H9 (cell line): Measurements from ENCODE around the gene TRPV4. TPM values are rescaled to one million over a fixed set of nuclear protein-coding genes. Genes with fewer than 3 reads are reported as not detected.

Experiments used
- DNase-seq: peaks from one replicate; pipeline ENCODE4 v3.0.0-alpha.2; 2017
- H2AFZ ChIP-seq: one replicate; pipeline ENCODE4 v1.6.1; 2013; ENCODE audit warnings: mild to moderate bottlenecking, low read length, control low read depth, moderate library complexity
- H2AK5ac ChIP-seq: 2 replicates; pipeline ENCODE4 v1.6.1; 2013; ENCODE audit warnings: low read length, control low read depth, mixed read lengths; ENCODE audit not compliant: insufficient read length
- H2BK120ac ChIP-seq: one replicate; pipeline ENCODE4 v1.6.1; 2013; ENCODE audit warnings: low read depth, mild to moderate bottlenecking, low read length, control low read depth, inconsistent platforms; ENCODE audit not compliant: poor library complexity, severe bottlenecking
- H2BK12ac ChIP-seq: 2 replicates; pipeline ENCODE4 v1.6.1; 2013; ENCODE audit warnings: low read length, control low read depth, mixed read lengths, low read depth; ENCODE audit not compliant: insufficient read length
- H2BK15ac ChIP-seq: 2 replicates; pipeline ENCODE4 v1.6.1; 2013; ENCODE audit warnings: low read depth, low read length, control low read depth
- H2BK20ac ChIP-seq: one replicate; pipeline ENCODE4 v1.6.1; 2013; ENCODE audit warnings: low read depth, mild to moderate bottlenecking, low read length, control low read depth, inconsistent platforms; ENCODE audit not compliant: poor library complexity, severe bottlenecking
- H2BK5ac ChIP-seq: 2 replicates; pipeline ENCODE4 v1.6.1; 2013; ENCODE audit warnings: low read length, control low read depth, mixed read lengths; ENCODE audit not compliant: insufficient read length
- H3K14ac ChIP-seq: 2 replicates; pipeline ENCODE4 v1.6.1; 2013; ENCODE audit warnings: low read length, control low read depth; ENCODE audit not compliant: insufficient read depth
- H3K18ac ChIP-seq: 2 replicates; pipeline ENCODE4 v1.6.1; 2013; ENCODE audit warnings: low read depth, mild to moderate bottlenecking, mixed read lengths, low read length, control low read depth; ENCODE audit not compliant: insufficient read length
- H3K23ac ChIP-seq: 2 replicates; pipeline ENCODE4 v1.6.1; 2013; ENCODE audit warnings: low read length, control low read depth, mixed read lengths, low read depth; ENCODE audit not compliant: insufficient read length
- H3K23me2 ChIP-seq: 2 replicates; pipeline ENCODE4 v1.6.1; 2013; ENCODE audit warnings: low read depth, mild to moderate bottlenecking, mixed read lengths, low read length, control low read depth; ENCODE audit not compliant: insufficient read length, poor library complexity, severe bottlenecking
- H3K27ac ChIP-seq: 2 replicates; pipeline ENCODE4 v1.5.1; 2013; ENCODE audit warnings: low read length, control low read depth, mixed read lengths, low read depth; ENCODE audit not compliant: insufficient read length
- H3K27me3 ChIP-seq: 2 replicates; pipeline ENCODE4 v1.6.1; 2013; ENCODE audit warnings: low read length, control low read depth, inconsistent platforms; ENCODE audit not compliant: insufficient read depth
- H3K4ac ChIP-seq: 2 replicates; pipeline ENCODE4 v1.6.1; 2013; ENCODE audit warnings: low read depth, mild to moderate bottlenecking, control low read depth, inconsistent platforms, low read length, moderate library complexity
- H3K4me1 ChIP-seq: 2 replicates; pipeline ENCODE4 v1.6.1; 2013; ENCODE audit warnings: low read length, control low read depth, inconsistent platforms; ENCODE audit not compliant: insufficient read depth
- H3K4me2 ChIP-seq: 2 replicates; pipeline ENCODE4 v1.6.1; 2013; ENCODE audit warnings: low read length, control low read depth, mixed read lengths; ENCODE audit not compliant: insufficient read length, insufficient read depth
- H3K56ac ChIP-seq: 2 replicates; pipeline ENCODE4 v1.6.1; 2013; ENCODE audit warnings: low read depth, mild to moderate bottlenecking, mixed read lengths, low read length, control low read depth; ENCODE audit not compliant: insufficient read length
- H3K79me1 ChIP-seq: 2 replicates; pipeline ENCODE4 v1.6.1; 2013; ENCODE audit warnings: low read depth, mild to moderate bottlenecking, moderate library complexity, low read length, control low read depth, inconsistent platforms; ENCODE audit not compliant: insufficient read depth, poor library complexity, severe bottlenecking
- H3K79me2 ChIP-seq: 2 replicates; pipeline ENCODE4 v1.6.1; 2013; ENCODE audit warnings: low read length, control low read depth, inconsistent platforms; ENCODE audit not compliant: insufficient read depth
- H3K9ac ChIP-seq: 2 replicates; pipeline ENCODE4 v1.6.1; 2013; ENCODE audit warnings: low read length, control low read depth, mixed read lengths; ENCODE audit not compliant: insufficient read length; ENCODE audit errors: extremely low read depth
- H3K9me3 ChIP-seq: one replicate; pipeline ENCODE4 v1.6.1; 2013; ENCODE audit warnings: low read depth, low read length, inconsistent platforms; ENCODE audit not compliant: control insufficient read depth
- H3T11ph ChIP-seq: one replicate; pipeline ENCODE4 v1.6.1; 2013; ENCODE audit warnings: mild to moderate bottlenecking, low read length, control low read depth, inconsistent platforms
- H4K20me1 ChIP-seq: one replicate; pipeline ENCODE4 v1.6.1; 2013; ENCODE audit not compliant: control insufficient read depth, insufficient read length, insufficient read depth
- H4K5ac ChIP-seq: 2 replicates; pipeline ENCODE4 v1.6.1; 2013; ENCODE audit warnings: low read depth, mild to moderate bottlenecking, mixed read lengths, low read length, control low read depth; ENCODE audit not compliant: insufficient read length
- H4K8ac ChIP-seq: replicated peaks from 2 replicates; pipeline ENCODE4 v1.6.1; 2013; ENCODE audit warnings: low read length, control low read depth, mixed read lengths, low read depth; ENCODE audit not compliant: insufficient read length
- H4K91ac ChIP-seq: 2 replicates; pipeline ENCODE4 v1.6.1; 2013; ENCODE audit warnings: low read depth, mild to moderate bottlenecking, moderate library complexity, mixed read lengths, low read length, control low read depth; ENCODE audit not compliant: insufficient read length
- H3K27ac Mint-ChIP-seq, 3 experiments: 2 replicates in 2 of 3; 3 replicates in 1 of 3; pipeline ENCODE4 v1.8.0; 2020 to 2021; ENCODE audit warnings: mixed read lengths in 3 of 3, mild to moderate bottlenecking in 1 of 3, moderate library complexity in 1 of 3
- H3K27me3 Mint-ChIP-seq: 2 replicates; pipeline ENCODE4 v1.8.0; 2021; ENCODE audit warnings: low read depth, mild to moderate bottlenecking, moderate library complexity, mixed read lengths
- H3K36me3 Mint-ChIP-seq, 3 experiments: 2 replicates in 2 of 3; 3 replicates in 1 of 3; pipeline ENCODE4 v1.8.0; 2020 to 2021; ENCODE audit warnings: low read depth in 3 of 3, mixed read lengths in 3 of 3; ENCODE audit not compliant: insufficient read depth in 1 of 3
- H3K4me1 Mint-ChIP-seq, 2 experiments: 2 replicates each; pipeline ENCODE4 v1.8.0; 2020; ENCODE audit warnings: mixed read lengths in 2 of 2
- H3K4me3 Mint-ChIP-seq, 2 experiments: 2 replicates in 1 of 2; 3 replicates in 1 of 2; pipeline ENCODE4 v1.8.0; 2020 to 2021; ENCODE audit warnings: mild to moderate bottlenecking in 2 of 2, mixed read lengths in 2 of 2, moderate library complexity in 1 of 2
- H3K9me3 Mint-ChIP-seq, 2 experiments: 2 replicates in 1 of 2; 3 replicates in 1 of 2; pipeline ENCODE4 v1.8.0; 2020; ENCODE audit warnings: mild to moderate bottlenecking in 2 of 2, mixed read lengths in 2 of 2, moderate library complexity in 1 of 2
- WGBS: extraction: QIAGEN DNeasy Blood & Tissue Kit; methylation state at CpG from one replicate; pipeline ENCODE4 v1.1.7; 2013; ENCODE audit warnings: missing lambda C conversion rate, low lambda C conversion rate, mixed read lengths; ENCODE audit not compliant: insufficient read length; ENCODE audit errors: extremely low coverage; 5-methylcytosine and 5-hydroxymethylcytosine counted together
- total RNA-seq: library from RNA; stranded (reverse); gene quantifications from 2 replicates; pipeline ENCODE4 v1.2.1, GENCODE V29; 2021
- TF ChIP-seq, protein P1 (sequence below): fragments of 200-600 bp; sonication (generic); conservative IDR thresholded peaks from 3 replicates; pipeline ENCODE4 v1.8.0; 2021; ENCODE audit warnings: antibody characterized with exemption, mild to moderate bottlenecking

Gene TRPV4
- total RNA-seq, 1 experiment from 2014 or later, result 4.9 TPM

DNA sequence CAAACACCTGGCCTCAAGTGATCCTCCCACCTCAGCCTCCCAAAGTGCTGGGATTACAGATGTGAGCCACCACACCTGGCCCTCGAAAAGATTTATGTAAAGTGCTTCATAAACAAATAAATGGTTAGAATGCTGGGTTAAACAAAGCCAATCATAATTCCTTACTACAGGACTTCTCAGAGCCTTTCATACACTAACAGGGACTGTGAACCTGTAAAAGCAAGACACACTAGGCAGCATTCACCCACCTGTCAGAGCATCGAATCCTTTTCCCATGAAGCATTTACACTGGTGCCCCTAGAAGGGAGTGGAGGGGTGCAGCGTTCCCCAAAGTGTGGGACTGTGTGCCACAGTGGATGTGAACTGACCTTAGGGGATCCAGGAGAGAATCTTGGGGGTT lies 29.5 kb downstream of the TRPV4 start:
- Histone ChIP-seq H2BK20ac (no peak overlapping the region), H3T11ph (no peak overlapping the region), H3K9ac (no peak overlapping the region), H3K56ac (no peak overlapping the region), H4K20me1 (peaks cover 1% of the 10 kb centered on the region), H3K79me1 (no peaks in the 10 kb centered on the region), H2AFZ (no peak overlapping the region), H3K23ac (no peak overlapping the region), H3K23me2 (no peaks in the 10 kb centered on the region), H2BK12ac (no peak overlapping the region), H3K4ac (no peak overlapping the region), H3K18ac (no peak overlapping the region), H3K4me1 (no peaks in the 10 kb centered on the region), H3K9me3 (no peaks in the 10 kb centered on the region), H3K79me2 (no peaks in the 10 kb centered on the region), H3K27me3 (no peaks in the 10 kb centered on the region), H4K5ac (no peak overlapping the region), H3K4me2 (no peak overlapping the region), H3K27ac (no peak overlapping the region), H2BK15ac (no peak overlapping the region), H3K14ac (no peak overlapping the region), H4K8ac (no peak overlapping the region), H2BK5ac (no peak overlapping the region), H2AK5ac (no peak overlapping the region), H4K91ac (no peak overlapping the region), H2BK120ac (no peak overlapping the region)
- no peaks in the 10 kb centered on the region for H3K27me3 Mint-ChIP-seq
- WGBS, result no CpG with 5 or more reads among the region's 3 CpGs
- H3K4me1 Mint-ChIP-seq, result peaks cover 0 to 2% of the 10 kb centered on the region in 2 experiments; a peak in 2 of 4 replicates
- H3K4me3 Mint-ChIP-seq, result no peak overlapping the region
- H3K36me3 Mint-ChIP-seq, result peaks cover 0 to 6% (median 0%) of the 10 kb centered on the region in 3 experiments; a peak in 1 of 7 replicates
- TF ChIP-seq, protein P1, sequence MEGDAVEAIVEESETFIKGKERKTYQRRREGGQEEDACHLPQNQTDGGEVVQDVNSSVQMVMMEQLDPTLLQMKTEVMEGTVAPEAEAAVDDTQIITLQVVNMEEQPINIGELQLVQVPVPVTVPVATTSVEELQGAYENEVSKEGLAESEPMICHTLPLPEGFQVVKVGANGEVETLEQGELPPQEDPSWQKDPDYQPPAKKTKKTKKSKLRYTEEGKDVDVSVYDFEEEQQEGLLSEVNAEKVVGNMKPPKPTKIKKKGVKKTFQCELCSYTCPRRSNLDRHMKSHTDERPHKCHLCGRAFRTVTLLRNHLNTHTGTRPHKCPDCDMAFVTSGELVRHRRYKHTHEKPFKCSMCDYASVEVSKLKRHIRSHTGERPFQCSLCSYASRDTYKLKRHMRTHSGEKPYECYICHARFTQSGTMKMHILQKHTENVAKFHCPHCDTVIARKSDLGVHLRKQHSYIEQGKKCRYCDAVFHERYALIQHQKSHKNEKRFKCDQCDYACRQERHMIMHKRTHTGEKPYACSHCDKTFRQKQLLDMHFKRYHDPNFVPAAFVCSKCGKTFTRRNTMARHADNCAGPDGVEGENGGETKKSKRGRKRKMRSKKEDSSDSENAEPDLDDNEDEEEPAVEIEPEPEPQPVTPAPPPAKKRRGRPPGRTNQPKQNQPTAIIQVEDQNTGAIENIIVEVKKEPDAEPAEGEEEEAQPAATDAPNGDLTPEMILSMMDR, result no peak
- H3K9me3 Mint-ChIP-seq, result no peaks in the 10 kb centered on the region
- H3K27ac Mint-ChIP-seq, result no peak overlapping the region; a peak in 1 of 7 replicates
- DNase-seq, result no peak
